Panc1 (cell line): ENCODE data around the gene NAA25. TPM values are rescaled to one million over a fixed set of nuclear protein-coding genes. Genes with fewer than 3 reads are reported as not detected.
A peak's percentile ranks its signal among the peaks of the same experiment; 100 is the strongest.

Experiments used
- ATAC-seq: fragments of 200-7000 bp; cut with Tn5 transposase; 2 replicates; pipeline ENCODE4 v1.9.1; 2020; ENCODE audit warnings: mild to moderate bottlenecking, moderate library complexity
- BruUV-seq: library from RNA; stranded (reverse); fragments of 400-500 nt; replicated peaks from 2 replicates; lab custom pipeline; 2021; lab: Mats Ljungman, UMichigan
- CTCF ChIA-PET: fragments of 300-600 bp; sonication (Branson Sonifier 250); formaldehyde crosslinking; loops from one replicate; lab custom pipeline; 2022; ENCODE audit warnings: antibody characterized with exemption; lab: Charles Lee
- POLR2A ChIA-PET: fragments of 300-600 bp; sonication (Branson Sonifier 250); formaldehyde crosslinking; loops from one replicate; lab custom pipeline; 2022; ENCODE audit warnings: antibody characterized with exemption; lab: Charles Lee
- DNase-seq: peaks from one replicate; pipeline ENCODE4 v3.0.0-alpha.2; 2010; ENCODE audit warnings: low read depth, low spot score
- H3K27ac ChIP-seq: 2 replicates; pipeline ENCODE4 v1.5.1; 2011; ENCODE audit warnings: mild to moderate bottlenecking, low read length, inconsistent platforms
- H3K27me3 ChIP-seq: fragments of 200-500 bp; sonication (Bioruptor generic); 2 replicates; pipeline ENCODE4 v1.6.0; 2014; ENCODE audit warnings: low read length, inconsistent platforms; ENCODE audit not compliant: control insufficient read depth, insufficient read depth
- H3K36me3 ChIP-seq: fragments of 200-500 bp; sonication (Bioruptor generic); 2 replicates; pipeline ENCODE4 v1.5.1; 2014; ENCODE audit warnings: inconsistent platforms, mild to moderate bottlenecking, low read length, moderate library complexity; ENCODE audit not compliant: control insufficient read depth, insufficient read depth
- H3K4me1 ChIP-seq: 2 replicates; pipeline ENCODE4 v1.5.1; 2011; ENCODE audit warnings: inconsistent platforms, mild to moderate bottlenecking, low read length, moderate library complexity; ENCODE audit not compliant: control insufficient read depth, insufficient read depth
- H3K4me3 ChIP-seq, 2 experiments: 2 replicates each; pipeline ENCODE4 v1.5.1; 2011 to 2012; ENCODE audit warnings: low read depth in 2 of 2, low read length in 2 of 2, mild to moderate bottlenecking in 2 of 2, inconsistent platforms in 1 of 2, moderate library complexity in 1 of 2
- H3K9me3 ChIP-seq: fragments of 200-500 bp; sonication (Bioruptor generic); 2 replicates; pipeline ENCODE4 v1.5.1; 2014; ENCODE audit warnings: low read depth, mild to moderate bottlenecking, inconsistent platforms, low read length, moderate library complexity; ENCODE audit not compliant: control insufficient read depth, insufficient read depth
- CTCF ChIP-seq: fragments of 450-650 bp; IDR thresholded peaks from 2 replicates; pipeline ENCODE4 v1.5.1; 2017; ENCODE audit warnings: mild to moderate bottlenecking
- POLR2AphosphoS5 ChIP-seq: IDR thresholded peaks from 2 replicates; pipeline ENCODE4 v1.6.1; 2012; ENCODE audit warnings: mild to moderate bottlenecking, low read depth, low read length, moderate library complexity
- SIN3A ChIP-seq: IDR thresholded peaks from 2 replicates; pipeline ENCODE4 v1.6.1; 2012; ENCODE audit warnings: low read depth, mild to moderate bottlenecking, low read length, moderate library complexity, borderline replicate concordance; ENCODE audit not compliant: insufficient read depth
- TCF7L2 ChIP-seq: IDR thresholded peaks from 2 replicates; pipeline ENCODE4 v1.6.1; 2011; ENCODE audit warnings: mild to moderate bottlenecking, low read depth, low read length, inconsistent platforms
- in situ Hi-C: cut with HindIII; loops from 2 replicates; pipeline ENCODE4 v1.10.0; 2016; ENCODE audit warnings: low sequenced_read_pairs, low pct_unique_long_range_greater_than_20kb
- intact Hi-C: fragments of 100-400 bp; cut with micrococcal nuclease; formaldehyde crosslinking; loops from one replicate; pipeline ENCODE4 v1.10.0; 2022; ENCODE audit not compliant: unreplicated experiment
- total RNA-seq: library from RNA; stranded (reverse); gene quantifications from one replicate; pipeline ENCODE4 v1.2.1, GENCODE V29; 2021; ENCODE audit not compliant: unreplicated experiment

The NAA25 gene
- total RNA-seq, 1 experiment from 2014 or later = 32.2 TPM

- CTCF ChIA-PET = interaction anchor here (0.5 to 1.0 kb wide), 5 partner anchors 44 to 117 kb away, joined by 3 to 5 read pairs (median 3); no protein-coding TSS in a partner anchor
- POLR2A ChIA-PET = interaction anchor here (0.5 to 0.6 kb wide), 3 partner anchors 68 to 320 kb away, joined by 3 to 5 read pairs (median 3); partner anchors contain the start of gene MAPKAPK5
Observed at GRCh38 chr12:112012775-112013600, 95.6 kb downstream of the NAA25 start, which contains the start of the genes ERP29 and TMEM116. Gene ERP29, plus strand, starts transcription at chr12:112013426. Its CDS starts 40 bp downstream, at chr12:112013466. Gene TMEM116, minus strand, starts transcription at chr12:112013165. Its CDS starts 7,895 bp downstream, at chr12:112005270.

GRCh38 chr12:112011685-112012084 is 96.9 kb downstream of the NAA25 start:
- ATAC-seq (no peak), DNase-seq (no peak)
- CTCF ChIA-PET = interaction anchor here (0.6 kb wide), 1 partner anchor 26 kb away, joined by 3 read pairs; no protein-coding TSS in a partner anchor
- H3K27ac ChIP-seq = peak overlapping the region; percentile 99
- H3K4me1 ChIP-seq = peaks cover 10% of the 10 kb centered on the region
- in situ Hi-C loops (no loop called here), intact Hi-C loops (no loop called here)
- peaks cover 3% of the 10 kb centered on the region; the same call in 1 of the 2 replicates for H3K36me3 ChIP-seq
- peak overlapping the region; percentile 89 to 99 for H3K4me3 ChIP-seq
- no peaks in the 10 kb centered on the region for H3K9me3 ChIP-seq
- H3K27me3 ChIP-seq = no peaks in the 10 kb centered on the region
- no TSS peak for BruUV-seq
- TF ChIP-seq POLR2AphosphoS5 (no peak), CTCF (no peak)
- POLR2A ChIA-PET = interaction anchor here (0.6 kb wide), 1 partner anchor 10 kb away, joined by 3 read pairs; no protein-coding TSS in a partner anchor

More at GRCh38 chr12:112012775-112013600, 95.6 kb downstream of the NAA25 start, which contains the start of the genes ERP29 and TMEM116:
- H3K36me3 ChIP-seq = peaks cover 3% of the 10 kb centered on the region; the same call in 1 of the 2 replicates
- peak within 1 kb of the TSS; percentile 89 to 99 for H3K4me3 ChIP-seq
- no peaks in the 10 kb centered on the region for H3K9me3 ChIP-seq
- TSS peak; percentile 95 for BruUV-seq
- in situ Hi-C loops (no loop called here), intact Hi-C loops (no loop called here)
- H3K27me3 ChIP-seq = no peaks in the 10 kb centered on the region
- peak within 1 kb of the TSS; percentile 99 for H3K27ac ChIP-seq
- ATAC-seq (peak; percentile 92), DNase-seq (peak; percentile 88)
- peaks cover 10% of the 10 kb centered on the region for H3K4me1 ChIP-seq
- TF ChIP-seq SIN3A = peak; percentile 97
- TF ChIP-seq POLR2AphosphoS5 = peak; percentile 98
- peak; percentile 58; the same call in 1 of the 2 replicates for TF ChIP-seq CTCF
- no peak for TF ChIP-seq TCF7L2
